ENCODE data around the gene ADRB1.

The ADRB1 gene

GRCh38 chr10:114026189-114027040, 17.3 kb upstream of the ADRB1 start:
- DNase-seq (ENCODE audit: low read depth in 2 of 2), result no peak

- DNase-seq (ENCODE audit: low read depth in 2 of 2), result no peak
Observed at GRCh38 chr10:114027041-114027394, 16.6 kb upstream of the ADRB1 start.

- no peak for DNase-seq (ENCODE audit: low read depth in 2 of 2)
Observed at GRCh38 chr10:114027951-114028350, 15.7 kb upstream of the ADRB1 start.

GRCh38 chr10:114028425-114028824, 15.2 kb upstream of the ADRB1 start:
- DNase-seq (ENCODE audit: low read depth in 2 of 2), result no peak

- DNase-seq (ENCODE audit: low read depth in 2 of 2), result no peak
Observed at GRCh38 chr10:114029655-114030054, 14.0 kb upstream of the ADRB1 start.

GRCh38 chr10:114030140-114030539, 13.5 kb upstream of the ADRB1 start:
- no peak for DNase-seq (ENCODE audit: low read depth in 2 of 2)

GRCh38 chr10:114031073-114031972, 12.3 kb upstream of the ADRB1 start:
- DNase-seq (ENCODE audit: low read depth in 2 of 2), result no peak

- DNase-seq (ENCODE audit: low read depth in 2 of 2), result no peak
Observed at GRCh38 chr10:114033566-114033965, 10.1 kb upstream of the ADRB1 start.

- DNase-seq (ENCODE audit: low read depth in 2 of 2), result no peak
Observed at GRCh38 chr10:114034923-114035645, 8.6 kb upstream of the ADRB1 start.

- DNase-seq (ENCODE audit: low read depth in 2 of 2), result no peak
Observed at GRCh38 chr10:114035791-114036190, 7.9 kb upstream of the ADRB1 start.

- no peak for DNase-seq (ENCODE audit: low read depth in 2 of 2)
Observed at GRCh38 chr10:114038819-114039218, 4.8 kb upstream of the ADRB1 start.

- no peak for DNase-seq (ENCODE audit: low read depth in 2 of 2)
Observed at GRCh38 chr10:114041166-114041565, 2.5 kb upstream of the ADRB1 start.

GRCh38 chr10:114042895-114043531, 653 bp upstream of the ADRB1 start:
- no peak for DNase-seq (ENCODE audit: low read depth in 2 of 2)

GRCh38 chr10:114044247-114045135, 825 bp downstream of the ADRB1 start:
- no peak for DNase-seq (ENCODE audit: low read depth in 2 of 2)

GRCh38 chr10:114045136-114046086, 1.7 kb downstream of the ADRB1 start:
- no peak for DNase-seq (ENCODE audit: low read depth in 2 of 2)

- DNase-seq (ENCODE audit: low read depth in 2 of 2), result no peak
Observed at GRCh38 chr10:114046087-114046458, 2.4 kb downstream of the ADRB1 start.

GRCh38 chr10:114048472-114048871, 4.8 kb downstream of the ADRB1 start:
- no peak for DNase-seq (ENCODE audit: low read depth in 2 of 2)

GRCh38 chr10:114051714-114052113, 8.0 kb downstream of the ADRB1 start:
- no peak for DNase-seq (ENCODE audit: low read depth in 2 of 2)

GRCh38 chr10:114052255-114052654, 8.6 kb downstream of the ADRB1 start:
- DNase-seq (ENCODE audit: low read depth in 2 of 2), result no peak

- no peak for DNase-seq (ENCODE audit: low read depth in 2 of 2)
Observed at GRCh38 chr10:114053946-114054345, 10.3 kb downstream of the ADRB1 start.

All from stimulated activated CD4-positive, alpha-beta T cell treated with anti-CD3 and anti-CD28 coated beads, Interleukin-12 subunit alpha, Interleukin-12 subunit beta, amount 100 ng/mL, for 24 hours (primary cell).